Measurements from ENCODE around the gene CEACAM19. TPM values are rescaled to one million over a fixed set of nuclear protein-coding genes. Genes with fewer than 3 reads are reported as not detected.
A peak's percentile ranks its signal among the peaks of the same experiment; 100 is the strongest.
"Not testable (repeated sequence)": the region's sequence is repeated elsewhere in the genome, so short reads cannot be mapped to it uniquely, and the experiment has no call there.

Gene CEACAM19
- total RNA-seq, 4 donors from 2014 or later: 2.3 to 7.6 (median 4.6) TPM

GRCh38 chr19:44719262-44719701 lies 48.0 kb downstream of the CEACAM19 start:
- Histone ChIP-seq H3K4me3 (no peak overlapping the region), H3K27ac (peak overlapping the region in 2 of 4 donors; percentile 77 to 78)

GRCh38 chr19:44720396-44720795 lies 49.1 kb downstream of the CEACAM19 start:
- H3K4me1 ChIP-seq: peaks cover 31 to 65% (median 52%) of the 10 kb centered on the region in 3 donors
- not testable (repeated sequence) for H3K27me3 ChIP-seq, H3K27ac ChIP-seq, H3K36me3 ChIP-seq, DNase-seq, H3K9me3 ChIP-seq, H3K4me3 ChIP-seq
- intact Hi-C loops (cut with DNase I): loop anchor here (5.0 to 10.0 kb wide), 2 partner anchors 52 to 124 kb away; partner anchors contain the start of gene NECTIN2
- 87% methylated on average over 9 of the region's 9 CpGs for WGBS, 2 donors

More at GRCh38 chr19:44719262-44719701, 48.0 kb downstream of the CEACAM19 start:
- H3K36me3 ChIP-seq: no peaks in the 10 kb centered on the region
- peaks cover 0 to 9% (median 0%) of the 10 kb centered on the region in 3 donors for H3K9me3 ChIP-seq
- 62 to 80% methylated on average over 2 to 6 of the region's 8 CpGs for WGBS, 2 donors
- no peak for DNase-seq
- H3K4me1 ChIP-seq: peaks cover 23 to 54% (median 41%) of the 10 kb centered on the region in 3 donors
- intact Hi-C loops (cut with DNase I): no loop called here
- H3K27me3 ChIP-seq: no peaks in the 10 kb centered on the region
- TF ChIP-seq CTCF (IDR thresholded peaks at IDR 0.05) (no peak), POLR2A (IDR thresholded peaks at IDR 0.05) (no peak)

- intact Hi-C loops (cut with DNase I): loop anchor here (5.0 to 10.0 kb wide), 2 partner anchors 51 to 124 kb away; partner anchors contain the start of gene NECTIN2
- peaks cover 34 to 71% (median 57%) of the 10 kb centered on the region in 3 donors for H3K4me1 ChIP-seq
- DNase-seq: no peak
- H3K27me3 ChIP-seq: no peaks in the 10 kb centered on the region
- no peak overlapping the region for H3K4me3 ChIP-seq
- H3K36me3 ChIP-seq: no peaks in the 10 kb centered on the region
- no peaks in the 10 kb centered on the region for H3K9me3 ChIP-seq
- H3K27ac ChIP-seq: no peak overlapping the region
- WGBS, 2 donors: 72 to 79% methylated on average over 6 of the region's 6 CpGs
- TF ChIP-seq CTCF (IDR thresholded peaks at IDR 0.05) (no peak), POLR2A (IDR thresholded peaks at IDR 0.05) (no peak)
Observed at GRCh38 chr19:44720945-44721344, 49.7 kb downstream of the CEACAM19 start.

GRCh38 chr19:44721369-44721768 lies 50.1 kb downstream of the CEACAM19 start:
- not testable (repeated sequence) for H3K9me3 ChIP-seq, DNase-seq, H3K36me3 ChIP-seq, H3K4me3 ChIP-seq, H3K27me3 ChIP-seq
- intact Hi-C loops (cut with DNase I): loop anchor here (5.0 to 10.0 kb wide), 2 partner anchors 51 to 123 kb away; partner anchors contain the start of gene NECTIN2
- 67 to 76% methylated on average over 5 of the region's 5 CpGs for WGBS, 2 donors
- H3K27ac ChIP-seq: peak overlapping the region in 1 of 4 donors; percentile 2
- H3K4me1 ChIP-seq: peaks cover 34 to 75% (median 57%) of the 10 kb centered on the region in 3 donors

- Histone ChIP-seq H3K27me3 (no peaks in the 10 kb centered on the region), H3K9me3 (no peaks in the 10 kb centered on the region), H3K27ac (peak overlapping the region in 2 of 4 donors; percentile 2 to 62), H3K36me3 (no peaks in the 10 kb centered on the region), H3K4me3 (no peak overlapping the region), H3K4me1 (peaks cover 34 to 70% (median 57%) of the 10 kb centered on the region in 3 donors)
- TF ChIP-seq CTCF (IDR thresholded peaks at IDR 0.05): no peak
- no peak for TF ChIP-seq POLR2A (IDR thresholded peaks at IDR 0.05)
- no peak for DNase-seq
- intact Hi-C loops (cut with DNase I): loop anchor here (5.0 to 10.0 kb wide), 2 partner anchors 50 to 122 kb away; partner anchors contain the start of gene NECTIN2
- 50 to 55% methylated on average over 7 to 8 of the region's 21 CpGs for WGBS, 2 donors
Observed at GRCh38 chr19:44722131-44723121, 51.1 kb downstream of the CEACAM19 start.
